Natural killer cell (primary cell): ENCODE measurements around the gene AEBP1. TPM values are rescaled to one million over a fixed set of nuclear protein-coding genes. Genes with fewer than 3 reads are reported as not detected.

Source experiments
- ATAC-seq, 3 donors: fragments of 150-1000 bp in 2 of 3; fragments of 200-7000 bp in 1 of 3; cut with Tn5 transposase; 1 replicate in 1 of 3; 2 replicates in 2 of 3; pipeline ENCODE4 v1.10.0; 2021; ENCODE audit warnings: mild to moderate bottlenecking in 2 of 3, moderate library complexity in 2 of 3
- DNase-seq, 2 donors: peaks; one replicate each; pipeline versions ENCODE4 v3.0.0 to v3.0.0-alpha.2; 2013 to 2021; ENCODE audit warnings: mixed read lengths in 1 of 2
- H3K27ac ChIP-seq: one replicate; pipeline ENCODE4 v1.5.1; 2013; ENCODE audit warnings: mild to moderate bottlenecking, low read length
- H3K27me3 ChIP-seq: one replicate; pipeline ENCODE4 v1.6.1; 2013; ENCODE audit warnings: low read length; ENCODE audit not compliant: control insufficient read depth, insufficient read depth
- H3K36me3 ChIP-seq: one replicate; pipeline ENCODE4 v1.6.1; 2013; ENCODE audit warnings: low read length; ENCODE audit not compliant: control insufficient read depth, insufficient read depth
- H3K4me1 ChIP-seq: one replicate; pipeline ENCODE4 v1.6.1; 2013; ENCODE audit warnings: low read length; ENCODE audit not compliant: control insufficient read depth, insufficient read depth
- H3K4me3 ChIP-seq: one replicate; pipeline ENCODE4 v1.5.1; 2013; ENCODE audit warnings: low read length
- H3K9me3 ChIP-seq: one replicate; pipeline ENCODE4 v1.6.1; 2013; ENCODE audit warnings: low read length; ENCODE audit not compliant: control insufficient read depth, insufficient read depth
- H3K27ac Mint-ChIP-seq, 2 donors: one replicate each; pipeline ENCODE4 v1.8.0; 2022; ENCODE audit warnings: mild to moderate bottlenecking in 2 of 2, mixed read lengths in 2 of 2, moderate library complexity in 1 of 2
- H3K27me3 Mint-ChIP-seq, 2 donors: one replicate each; pipeline ENCODE4 v1.8.0; 2022; ENCODE audit warnings: low read depth in 2 of 2, mixed read lengths in 2 of 2
- H3K36me3 Mint-ChIP-seq: one replicate; pipeline ENCODE4 v1.8.0; 2022; ENCODE audit warnings: mixed read lengths
- H3K4me1 Mint-ChIP-seq, 2 donors: one replicate each; pipeline ENCODE4 v1.8.0; 2022; ENCODE audit warnings: mixed read lengths in 2 of 2
- H3K4me3 Mint-ChIP-seq: one replicate; pipeline ENCODE4 v1.8.0; 2022; ENCODE audit warnings: mild to moderate bottlenecking, moderate library complexity, mixed read lengths
- H3K9me3 Mint-ChIP-seq, 2 donors: one replicate each; pipeline ENCODE4 v1.8.0; 2022; ENCODE audit warnings: mixed read lengths in 2 of 2
- WGBS: methylation state at CpG from one replicate; pipeline ENCODE4 v1.1.7; 2013; ENCODE audit warnings: missing lambda C conversion rate; ENCODE audit not compliant: insufficient coverage; 5-methylcytosine and 5-hydroxymethylcytosine counted together
- intact Hi-C: fragments of 100-400 bp; cut with micrococcal nuclease; formaldehyde crosslinking; loops from one replicate; pipeline ENCODE4 v1.14.2; 2022
- total RNA-seq, 4 donors: library from RNA; stranded (reverse); fragments of 120-200 nt in 1 of 4; gene quantifications; one replicate each; pipeline versions ENCODE4 v1.2.3 to v1.2.4, GENCODE V29; 2013 to 2022
- TF ChIP-seq, protein P1 (sequence below): fragments of 200-600 bp; IDR thresholded peaks from one replicate; pipeline ENCODE4 v1.8.0; 2022; ENCODE audit warnings: antibody characterized with exemption

AEBP1 gene
- total RNA-seq, 3 donors from 2014 or later (not counting 1 experiment from before 2014, with no cell fraction given) = 3.3 to 9.0 (median 6.4) TPM

DNA sequence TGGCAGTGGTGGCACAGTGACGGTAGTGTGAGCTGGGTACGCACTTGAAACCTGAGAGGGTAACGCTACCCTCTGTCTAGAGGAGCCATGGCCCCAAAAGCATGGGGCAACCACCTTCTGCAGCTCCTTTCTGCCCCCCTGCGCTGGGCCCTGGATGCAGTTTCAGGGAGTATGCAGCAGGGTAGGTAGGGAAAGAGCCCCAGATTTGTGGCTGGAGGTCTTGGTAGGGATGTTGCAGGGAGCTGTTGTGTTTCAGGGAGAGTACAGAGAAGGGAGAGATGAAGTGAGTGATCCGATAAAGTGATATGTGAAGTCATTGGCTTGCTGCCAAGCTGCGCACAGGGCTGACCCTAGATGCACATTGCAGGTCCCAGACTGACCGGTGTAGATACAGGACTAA, 36.1 kb upstream of the AEBP1 start:
- Histone ChIP-seq H3K27ac (no peak overlapping the region), H3K4me3 (no peak overlapping the region), H3K27me3 (no peaks in the 10 kb centered on the region), H3K4me1 (peaks cover 28% of the 10 kb centered on the region), H3K9me3 (no peaks in the 10 kb centered on the region), H3K36me3 (peaks cover 6% of the 10 kb centered on the region)
- ATAC-seq (no peak), DNase-seq (no peak)
- intact Hi-C loops = no loop called here
- no peaks in the 10 kb centered on the region for H3K9me3 Mint-ChIP-seq
- peaks cover 12 to 35% of the 10 kb centered on the region in 2 donors for H3K4me1 Mint-ChIP-seq
- TF ChIP-seq, protein P1, sequence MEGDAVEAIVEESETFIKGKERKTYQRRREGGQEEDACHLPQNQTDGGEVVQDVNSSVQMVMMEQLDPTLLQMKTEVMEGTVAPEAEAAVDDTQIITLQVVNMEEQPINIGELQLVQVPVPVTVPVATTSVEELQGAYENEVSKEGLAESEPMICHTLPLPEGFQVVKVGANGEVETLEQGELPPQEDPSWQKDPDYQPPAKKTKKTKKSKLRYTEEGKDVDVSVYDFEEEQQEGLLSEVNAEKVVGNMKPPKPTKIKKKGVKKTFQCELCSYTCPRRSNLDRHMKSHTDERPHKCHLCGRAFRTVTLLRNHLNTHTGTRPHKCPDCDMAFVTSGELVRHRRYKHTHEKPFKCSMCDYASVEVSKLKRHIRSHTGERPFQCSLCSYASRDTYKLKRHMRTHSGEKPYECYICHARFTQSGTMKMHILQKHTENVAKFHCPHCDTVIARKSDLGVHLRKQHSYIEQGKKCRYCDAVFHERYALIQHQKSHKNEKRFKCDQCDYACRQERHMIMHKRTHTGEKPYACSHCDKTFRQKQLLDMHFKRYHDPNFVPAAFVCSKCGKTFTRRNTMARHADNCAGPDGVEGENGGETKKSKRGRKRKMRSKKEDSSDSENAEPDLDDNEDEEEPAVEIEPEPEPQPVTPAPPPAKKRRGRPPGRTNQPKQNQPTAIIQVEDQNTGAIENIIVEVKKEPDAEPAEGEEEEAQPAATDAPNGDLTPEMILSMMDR = no peak
- peak overlapping the region in 1 of 2 donors; percentile 8 for H3K27ac Mint-ChIP-seq
- H3K36me3 Mint-ChIP-seq = no peaks in the 10 kb centered on the region
- WGBS = 93% methylated on average over 7 of the region's 7 CpGs
- H3K4me3 Mint-ChIP-seq = no peak overlapping the region
- H3K27me3 Mint-ChIP-seq = no peaks in the 10 kb centered on the region

DNA sequence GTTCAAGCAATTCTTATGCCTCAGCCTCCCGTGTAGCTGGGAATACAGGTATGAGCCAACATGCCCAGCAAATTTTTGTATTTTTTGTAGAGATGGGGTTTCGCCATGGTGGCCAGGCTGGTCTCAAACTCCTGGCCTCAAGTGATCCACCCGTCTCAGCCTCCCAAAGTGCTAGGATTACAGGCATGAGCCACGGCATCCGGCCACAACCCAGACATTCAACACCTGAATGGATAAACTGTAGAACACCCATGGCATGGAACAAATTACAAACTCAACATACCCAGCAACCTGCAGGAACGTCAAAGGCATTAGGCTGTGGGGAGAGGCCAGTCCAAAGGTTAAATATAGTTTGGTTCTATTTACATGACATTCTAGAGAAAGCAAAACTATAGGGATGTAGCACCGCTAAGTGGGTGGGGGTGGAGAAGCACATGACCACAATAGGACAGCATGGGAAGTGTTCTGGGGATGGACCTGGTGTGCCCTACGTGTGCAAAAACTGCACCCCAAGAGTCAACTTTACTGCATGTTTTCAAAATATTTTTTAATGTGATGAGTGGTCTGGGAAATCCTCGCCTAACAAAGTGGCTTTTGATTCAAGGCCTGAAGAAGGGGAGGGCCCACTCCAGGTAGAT, 32.3 kb upstream of the AEBP1 start:
- no peak for DNase-seq
- Histone ChIP-seq H3K27me3 (no peaks in the 10 kb centered on the region), H3K4me3 (no peak overlapping the region), H3K4me1 (peaks cover 29% of the 10 kb centered on the region), H3K36me3 (peaks cover 29% of the 10 kb centered on the region), H3K9me3 (no peaks in the 10 kb centered on the region), H3K27ac (no peak overlapping the region)
- peak overlapping the region; percentile 90 to 94 for H3K27ac Mint-ChIP-seq
- no peak overlapping the region for H3K4me3 Mint-ChIP-seq
- peaks cover 6 to 42% of the 10 kb centered on the region in 2 donors for H3K4me1 Mint-ChIP-seq
- no peak for ATAC-seq
- no peaks in the 10 kb centered on the region for H3K9me3 Mint-ChIP-seq
- no peaks in the 10 kb centered on the region for H3K36me3 Mint-ChIP-seq
- intact Hi-C loops = no loop called here
- TF ChIP-seq, protein P1 = no peak
- H3K27me3 Mint-ChIP-seq = no peaks in the 10 kb centered on the region
- WGBS = 96% methylated on average over 8 of the region's 9 CpGs

DNA sequence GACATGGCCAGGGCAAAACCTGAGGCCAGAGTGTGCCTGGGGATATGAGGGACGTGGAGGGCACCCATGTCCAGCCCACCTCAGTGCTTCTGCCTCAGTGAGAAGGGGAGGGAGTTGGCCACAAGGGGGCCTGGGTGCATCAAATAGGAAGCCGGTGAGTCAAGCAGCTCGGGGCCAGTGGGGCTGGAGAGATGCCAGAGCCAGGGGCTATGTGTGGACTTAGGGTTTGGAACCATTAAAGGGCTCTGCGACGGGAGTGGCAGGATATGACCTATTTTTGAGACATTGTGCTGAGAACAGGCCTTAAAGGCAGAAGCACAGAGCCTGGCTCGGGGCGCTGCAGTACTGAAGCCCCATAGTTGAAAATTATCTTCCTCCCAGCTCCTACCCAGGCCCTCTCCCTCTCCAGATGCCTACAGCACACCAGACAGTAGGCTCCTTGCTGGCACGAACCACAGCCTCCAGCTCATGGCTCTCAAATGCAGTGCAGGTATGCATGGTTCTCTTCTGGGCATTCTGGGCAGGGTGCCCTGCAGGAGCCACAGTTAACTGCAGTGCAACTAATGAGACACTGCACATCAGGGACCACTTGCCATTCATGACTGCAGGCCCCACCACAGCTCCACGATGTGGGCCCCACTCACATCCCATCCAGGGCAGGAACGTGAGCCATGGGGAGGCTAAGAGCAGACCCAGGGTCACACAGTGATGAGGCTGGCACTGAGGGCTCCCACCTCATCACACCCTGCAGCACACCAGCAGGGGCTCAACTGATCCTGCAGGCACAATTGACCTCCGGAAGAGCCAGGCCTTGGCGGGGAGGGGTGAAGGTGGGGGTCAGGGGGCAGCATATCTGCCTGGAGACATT, 31.5 kb upstream of the AEBP1 start:
- ATAC-seq (peak in 1 of 3 donors; percentile 20), DNase-seq (peak; percentile 43 to 65)
- Mint-ChIP-seq H3K27me3 (no peaks in the 10 kb centered on the region), H3K4me3 (no peak overlapping the region), H3K4me1 (peaks cover 11 to 43% of the 10 kb centered on the region in 2 donors), H3K27ac (peak overlapping the region; percentile 90 to 94), H3K9me3 (no peaks in the 10 kb centered on the region), H3K36me3 (peaks cover 4% of the 10 kb centered on the region)
- WGBS = 76% methylated on average over 12 of the region's 12 CpGs
- peaks cover 35% of the 10 kb centered on the region for H3K4me1 ChIP-seq
- peak overlapping the region; percentile 93 for H3K27ac ChIP-seq
- peaks cover 34% of the 10 kb centered on the region for H3K36me3 ChIP-seq
- no peaks in the 10 kb centered on the region for H3K9me3 ChIP-seq
- H3K27me3 ChIP-seq = no peaks in the 10 kb centered on the region
- TF ChIP-seq, protein P1 = peak; percentile 41
- intact Hi-C loops = no loop called here
- no peak overlapping the region for H3K4me3 ChIP-seq
